GM12878 (cell line): Measurements from ENCODE around the gene SEC14L1. TPM values are rescaled to one million over a fixed set of nuclear protein-coding genes. Genes with fewer than 3 reads are reported as not detected.

Source experiments
- ATAC-seq: fragments of 200-7000 bp; cut with Tn5 transposase; 3 replicates; pipeline ENCODE4 v1.9.1; 2020; ENCODE audit warnings: mild to moderate bottlenecking, moderate library complexity
- BruUV-seq: library from RNA; stranded (reverse); fragments of 400-500 nt; replicated peaks from 2 replicates; lab custom pipeline; 2021; lab: Mats Ljungman, UMichigan
- CTCF ChIA-PET: fragments of 300-600 bp; sonication (Branson Sonifier 250); formaldehyde crosslinking; extraction: SDS; loops from one replicate; lab custom pipeline; 2021; ENCODE audit warnings: inconsistent platforms; lab: Yijun Ruan, JAX
- POLR2A ChIA-PET: fragments of 350-600 bp; formaldehyde crosslinking; extraction: SDS; loops from one replicate; lab custom pipeline; 2021; ENCODE audit warnings: inconsistent platforms; lab: Charles Lee
- RAD21 ChIA-PET: fragments of 300-600 bp; sonication (Branson Sonifier 250); formaldehyde crosslinking; loops from one replicate; lab custom pipeline; 2023; ENCODE audit warnings: antibody characterized with exemption; ENCODE audit not compliant: unreplicated experiment; lab: Charles Lee
- SMC1A ChIA-PET: fragments of 300-600 bp; sonication (Branson Sonifier 250); formaldehyde crosslinking; loops from one replicate; lab custom pipeline; 2023; ENCODE audit not compliant: unreplicated experiment, uncharacterized antibody; lab: Charles Lee
- DNase-seq: peaks from one replicate; pipeline ENCODE4 v3.0.0-alpha.2; 2011; ENCODE audit warnings: low read depth, low spot score
- FAIRE-seq: peaks from 3 replicates; lab custom pipeline; 2011; peaks lifted over from hg19 to GRCh38; lab: Jason Lieb, UNC
- H2AFZ ChIP-seq: 2 replicates; pipeline ENCODE4 v1.6.0; 2011; ENCODE audit warnings: low read depth, low read length, control low read depth; ENCODE audit not compliant: control insufficient read depth
- H3K27ac ChIP-seq: 2 replicates; pipeline ENCODE4 v1.5.1; 2011; ENCODE audit warnings: control low read depth; ENCODE audit not compliant: control insufficient read depth, insufficient read depth
- H3K27me3 ChIP-seq, 2 experiments: replicated peaks in 1 of 2; 2 replicates each; pipeline versions ENCODE4 v1.6.0 to v1.6.1; 2011; ENCODE audit warnings: low read length in 1 of 2; ENCODE audit not compliant: control insufficient read depth in 2 of 2, insufficient read depth in 2 of 2
- H3K36me3 ChIP-seq, 2 experiments: 2 replicates each; pipeline ENCODE4 v1.5.1; 2011; ENCODE audit warnings: low read length in 1 of 2; ENCODE audit not compliant: control insufficient read depth in 2 of 2, insufficient read depth in 2 of 2
- H3K4me1 ChIP-seq: 2 replicates; pipeline ENCODE4 v1.6.1; 2011; ENCODE audit warnings: mild to moderate bottlenecking, low read length, moderate library complexity, mixed read lengths; ENCODE audit not compliant: control insufficient read depth, insufficient read depth
- H3K4me2 ChIP-seq: 2 replicates; pipeline ENCODE4 v1.6.0; 2011; ENCODE audit warnings: control low read depth; ENCODE audit not compliant: control insufficient read depth, insufficient read depth
- H3K4me3 ChIP-seq: fragments of 200-600 bp; sonication (generic); 2 replicates; pipeline ENCODE4 v1.5.1; 2016
- H3K79me2 ChIP-seq: 2 replicates; pipeline ENCODE4 v1.6.0; 2011; ENCODE audit warnings: low read length; ENCODE audit not compliant: control insufficient read depth, insufficient read depth
- H3K9ac ChIP-seq: 2 replicates; pipeline ENCODE4 v1.8.0; 2011; ENCODE audit warnings: low read length, control low read depth, mixed read lengths; ENCODE audit not compliant: control insufficient read depth, insufficient read depth
- H3K9me3 ChIP-seq: replicated peaks from 3 replicates; pipeline ENCODE4 v1.5.1; 2011; ENCODE audit warnings: mild to moderate bottlenecking, low read length; ENCODE audit not compliant: control insufficient read depth, insufficient read depth
- H4K20me1 ChIP-seq: 2 replicates; pipeline ENCODE4 v1.6.0; 2011; ENCODE audit not compliant: control insufficient read depth, insufficient read depth
- CEBPZ ChIP-seq: fragments of 150-350 bp; IDR thresholded peaks from 2 replicates; pipeline ENCODE4 v1.6.1; 2016; ENCODE audit warnings: low read depth, low read length
- FOS ChIP-seq: IDR thresholded peaks from 3 replicates; pipeline ENCODE4 v1.6.1; 2011; ENCODE audit warnings: borderline replicate concordance; ENCODE audit not compliant: insufficient read length; ENCODE audit errors: extremely low read depth
- IRF5 ChIP-seq: fragments of 450-650 bp; IDR thresholded peaks from 2 replicates; pipeline ENCODE4 v1.6.1; 2017; ENCODE audit warnings: borderline replicate concordance
- JUND ChIP-seq: IDR thresholded peaks from 2 replicates; pipeline ENCODE4 v1.6.1; 2012; ENCODE audit warnings: low read depth, mild to moderate bottlenecking, low read length, improper control_type of control experiment, moderate library complexity
- PBX3 ChIP-seq: IDR thresholded peaks from 2 replicates; pipeline ENCODE4 v1.6.1; 2011; ENCODE audit warnings: mild to moderate bottlenecking, low read depth, low read length, moderate library complexity; ENCODE audit not compliant: insufficient replicate concordance
- ZNF622 ChIP-seq: fragments of 450-650 bp; IDR thresholded peaks from 2 replicates; pipeline ENCODE4 v1.6.1; 2017; ENCODE audit warnings: mild to moderate bottlenecking, inconsistent platforms
- WGBS: methylation state at CpG from one replicate; pipeline ENCODE4 v1.1.6; 2016; ENCODE audit warnings: low lambda C conversion rate; ENCODE audit not compliant: insufficient replicate concordance, insufficient coverage; ENCODE audit errors: missing lambda C conversion rate; 5-methylcytosine and 5-hydroxymethylcytosine counted together
- in situ Hi-C: fragments of 300-500 bp; cut with MboI; formaldehyde crosslinking; loops from 9 replicates; pipeline ENCODE4 v1.14.3; 2018; ENCODE audit warnings: mixed read lengths
- intact Hi-C: fragments of 100-400 bp; cut with micrococcal nuclease; formaldehyde crosslinking; loops from one replicate; pipeline ENCODE4 v1.14.2; 2022; ENCODE audit not compliant: unreplicated experiment
- polyA plus RNA-seq, 11 experiments: library from polyadenylated mRNA; depleted of rRNA in 4 of 11; unstranded in 6 of 11; stranded (reverse) in 5 of 11; fragments of >200 nt; fragmentation: Nextera tagmentation in 4 of 11; fragmentation: Illumina TruSeq in 1 of 11; extraction: Ambion mirVana in 4 of 11; extraction: Trizol in 1 of 11; gene quantifications; 1 replicate in 1 of 11; 2 replicates in 10 of 11; pipeline versions ENCODE4 v1.2.1 to v1.2.3, GENCODE V29; 2011 to 2016; ENCODE audit warnings: inconsistent platforms in 2 of 11, missing spikeins in 2 of 11, low read depth in 1 of 11
- total RNA-seq, 4 experiments: library from RNA; depleted of rRNA in 3 of 4; stranded (reverse); fragments of >200 nt in 3 of 4; fragmentation: Illumina TruSeq in 1 of 4; extraction: Trizol in 1 of 4; gene quantifications; 2 replicates each; pipeline versions ENCODE4 v1.2.1 to v1.2.3, GENCODE V29; 2013 to 2021

The SEC14L1 gene
- total and polyA plus RNA-seq, 10 of the 15 experiments (the other 5 are each of a cell fraction or from before 2014, with no cell fraction given), result 6.3 to 66.1 (median 33.5) TPM

- Histone ChIP-seq H3K79me2 (no peaks in the 10 kb centered on the region), H3K36me3 (no peaks in the 10 kb centered on the region), H3K4me3 (no peak overlapping the region), H3K4me1 (peaks cover 3% of the 10 kb centered on the region; the same call in 1 of the 2 replicates), H3K27me3 (no peaks in the 10 kb centered on the region), H2AFZ (no peak overlapping the region), H3K4me2 (no peak overlapping the region), H3K9ac (no peak overlapping the region)
- no peak for DNase-seq
- RAD21 ChIA-PET, result no interaction called here
- ATAC-seq, result no peak
- SMC1A ChIA-PET, result interaction anchor here (1.6 kb wide), 1 partner anchor 9 kb away, joined by 4 read pairs; no protein-coding TSS in a partner anchor
- CTCF ChIA-PET, result no interaction called here
- FAIRE-seq, result no peak
- 88% methylated on average over 7 of the region's 7 CpGs for WGBS
- BruUV-seq, result no TSS peak
- intact Hi-C loops, result no loop called here
- POLR2A ChIA-PET, result interaction anchor here (0.6 kb wide), 1 partner anchor 9 kb away, joined by 3 read pairs; no protein-coding TSS in a partner anchor
- TF ChIP-seq PBX3, result no peak
- no peak for TF ChIP-seq JUND
- TF ChIP-seq ZNF622, result no peak
- TF ChIP-seq, all 136 proteins: peak for 0
- Histone ChIP-seq H3K27ac (no peak overlapping the region), H3K9me3 (no peaks in the 10 kb centered on the region), H4K20me1 (no peaks in the 10 kb centered on the region)
- in situ Hi-C loops, result no loop called here
Observed at GRCh38 chr17:77120868-77121267, 19.9 kb upstream of the SEC14L1 start.

- Histone ChIP-seq H3K36me3 (no peaks in the 10 kb centered on the region), H4K20me1 (no peaks in the 10 kb centered on the region), H3K4me1 (peaks cover 5% of the 10 kb centered on the region), H3K79me2 (no peaks in the 10 kb centered on the region), H3K4me3 (no peak overlapping the region), H3K27ac (no peak overlapping the region), H3K9ac (no peak overlapping the region), H3K27me3 (no peaks in the 10 kb centered on the region), H3K9me3 (no peaks in the 10 kb centered on the region), H2AFZ (no peak overlapping the region), H3K4me2 (no peak overlapping the region)
- ChIA-PET RAD21 (no interaction called here), SMC1A (interaction anchor here (1.4 kb wide), 1 partner anchor 22 kb away, joined by 3 read pairs; no protein-coding TSS in a partner anchor), POLR2A (interaction anchor here (1.1 to 1.4 kb wide), 2 partner anchors 16 to 34 kb away, joined by 3 to 5 read pairs; partner anchors contain the start of gene SEC14L1), CTCF (interaction anchor here (0.6 kb wide), 2 partner anchors 53 to 1196 kb away, joined by 3 read pairs; no protein-coding TSS in a partner anchor)
- in situ Hi-C loops, result no loop called here
- WGBS, result 60% methylated on average over 15 of the region's 15 CpGs
- FAIRE-seq (no peak), DNase-seq (no peak), ATAC-seq (no peak)
- intact Hi-C loops, result no loop called here
- no TSS peak for BruUV-seq
- TF ChIP-seq FOS (no peak), CEBPZ (no peak), IRF5 (no peak)
Observed at GRCh38 chr17:77124192-77124889, 16.4 kb upstream of the SEC14L1 start.
